HG02852 (cell line): ENCODE data around the gene ZNF550.
A peak's percentile ranks its signal among the peaks of the same experiment; 100 is the strongest.

Source experiments
- ATAC-seq: cut with Tn5 transposase; IDR thresholded peaks from one replicate; pipeline ENCODE4 v1.9.1; 2021; ENCODE audit warnings: mild to moderate bottlenecking, moderate library complexity; ENCODE audit not compliant: unreplicated experiment

Gene ZNF550

GRCh38 chr19:57559404-57560025, at the start of gene ZNF550:
TSS of gene ZNF550 (minus strand) at chr19:57559863. CDS start at chr19:57559682, 181 bp downstream.
- ATAC-seq: peak; percentile 96

- ATAC-seq: no peak
Observed at GRCh38 chr19:57606931-57607330, 47.3 kb upstream of the ZNF550 start.

GRCh38 chr19:57599761-57600383, 40.2 kb upstream of the ZNF550 start, which contains the start of gene ZNF530:
TSS of gene ZNF530 (plus strand) at chr19:57599885. CDS start at chr19:57604346, 4,461 bp downstream.
- peak; percentile 91 for ATAC-seq

GRCh38 chr19:57599377-57599760, 39.7 kb upstream of the ZNF550 start:
- ATAC-seq: no peak

GRCh38 chr19:57587529-57587928, 27.9 kb upstream of the ZNF550 start:
- ATAC-seq: no peak

GRCh38 chr19:57583521-57584416, 24.1 kb upstream of the ZNF550 start, which contains the start of gene ZIK1:
TSS of gene ZIK1 (plus strand) at chr19:57584145. CDS start at chr19:57584357, 212 bp downstream.
- peak; percentile 91 for ATAC-seq

- no peak for ATAC-seq
Observed at GRCh38 chr19:57583104-57583520, 23.4 kb upstream of the ZNF550 start.

GRCh38 chr19:57578487-57579205, 19.0 kb upstream of the ZNF550 start, which contains the start of gene ZNF416:
TSS of gene ZNF416 (minus strand) at chr19:57578911. CDS start at chr19:57578704, 207 bp downstream.
- peak; percentile 92 for ATAC-seq

GRCh38 chr19:57576661-57577060, 17.0 kb upstream of the ZNF550 start:
- no peak for ATAC-seq

- no peak for ATAC-seq
Observed at GRCh38 chr19:57572415-57572947, 12.8 kb upstream of the ZNF550 start.

GRCh38 chr19:57570707-57571106, 11.0 kb upstream of the ZNF550 start:
- no peak for ATAC-seq

- no peak for ATAC-seq
Observed at GRCh38 chr19:57566396-57567265, 7.0 kb upstream of the ZNF550 start.

GRCh38 chr19:57563547-57563946, 3.9 kb upstream of the ZNF550 start:
- no peak for ATAC-seq

GRCh38 chr19:57560049-57560491, 407 bp upstream of the ZNF550 start:
- no peak for ATAC-seq

- ATAC-seq: peak; percentile 25
Observed at GRCh38 chr19:57559008-57559403, 657 bp downstream of the ZNF550 start.

GRCh38 chr19:57558525-57558924, 1.1 kb downstream of the ZNF550 start:
- no peak for ATAC-seq

GRCh38 chr19:57557659-57558058, 2.0 kb downstream of the ZNF550 start:
- no peak for ATAC-seq

GRCh38 chr19:57552432-57552831, 7.2 kb downstream of the ZNF550 start:
- no peak for ATAC-seq

GRCh38 chr19:57546513-57546912, 13.2 kb downstream of the ZNF550 start:
- ATAC-seq: no peak
